Loucy (cell line): ENCODE results near the gene CDK11A.
"Not testable (repeated sequence)": the region's sequence is repeated elsewhere in the genome, so short reads cannot be mapped to it uniquely, and the experiment has no call there.

Source experiments
- H2AFZ ChIP-seq: fragments of 200-600 bp; sonication (generic); 2 replicates; pipeline ENCODE4 v1.6.0; 2016; ENCODE audit warnings: antibody characterized with exemption, mild to moderate bottlenecking, low read length, moderate library complexity
- H3F3A ChIP-seq: fragments of 200-600 bp; 2 replicates; pipeline ENCODE4 v1.6.0; 2016; ENCODE audit warnings: antibody characterized with exemption, low read depth, mild to moderate bottlenecking
- H3K27me3 ChIP-seq: fragments of 200-600 bp; sonication (generic); 2 replicates; pipeline ENCODE4 v1.6.1; 2014; ENCODE audit warnings: low read length, mild to moderate bottlenecking; ENCODE audit not compliant: insufficient read depth, poor library complexity, severe bottlenecking
- H3K36me3 ChIP-seq: fragments of 200-600 bp; sonication (generic); 2 replicates; pipeline ENCODE4 v1.6.1; 2016; ENCODE audit warnings: low read length; ENCODE audit not compliant: insufficient read depth
- H3K4me1 ChIP-seq: fragments of 200-600 bp; sonication (generic); 2 replicates; pipeline ENCODE4 v1.5.1; 2014; ENCODE audit warnings: low read length, mild to moderate bottlenecking; ENCODE audit not compliant: insufficient read depth, poor library complexity, severe bottlenecking
- H3K4me2 ChIP-seq: fragments of 200-600 bp; sonication (generic); 2 replicates; pipeline ENCODE4 v1.6.0; 2014; ENCODE audit warnings: antibody characterized with exemption, low read length, low read depth, mild to moderate bottlenecking; ENCODE audit not compliant: poor library complexity, severe bottlenecking
- H3K4me3 ChIP-seq: fragments of 200-600 bp; sonication (generic); 2 replicates; pipeline ENCODE4 v1.5.1; 2014; ENCODE audit warnings: low read length, mild to moderate bottlenecking, mixed read lengths; ENCODE audit not compliant: poor library complexity, severe bottlenecking
- H3K79me2 ChIP-seq: fragments of 200-600 bp; sonication (generic); 2 replicates; pipeline ENCODE4 v1.6.1; 2014; ENCODE audit warnings: low read length; ENCODE audit not compliant: insufficient read depth
- H3K9ac ChIP-seq: fragments of 200-600 bp; sonication (generic); 2 replicates; pipeline ENCODE4 v1.6.0; 2014; ENCODE audit warnings: mild to moderate bottlenecking, low read depth, low read length, moderate library complexity; ENCODE audit not compliant: poor library complexity, severe bottlenecking
- H3K9me2 ChIP-seq: fragments of 200-600 bp; sonication (generic); replicated peaks from 2 replicates; pipeline ENCODE4 v1.6.1; 2016; ENCODE audit warnings: low read depth, low read length, mixed read lengths
- H3K9me3 ChIP-seq: fragments of 200-600 bp; sonication (generic); 2 replicates; pipeline ENCODE4 v1.6.1; 2014; ENCODE audit warnings: mild to moderate bottlenecking, antibody characterized with exemption, low read length, low read depth; ENCODE audit not compliant: insufficient read depth
- H4K20me1 ChIP-seq: fragments of 200-600 bp; sonication (generic); 2 replicates; pipeline ENCODE4 v1.6.0; 2014; ENCODE audit warnings: antibody characterized with exemption, low read length, mild to moderate bottlenecking; ENCODE audit not compliant: insufficient read depth, poor library complexity, severe bottlenecking
- EZH2phosphoT487 ChIP-seq: fragments of 200-600 bp; IDR thresholded peaks from 2 replicates; pipeline ENCODE4 v1.6.1; 2018; ENCODE audit warnings: antibody characterized with exemption, mild to moderate bottlenecking, moderate library complexity, borderline replicate concordance

Gene CDK11A

DNA sequence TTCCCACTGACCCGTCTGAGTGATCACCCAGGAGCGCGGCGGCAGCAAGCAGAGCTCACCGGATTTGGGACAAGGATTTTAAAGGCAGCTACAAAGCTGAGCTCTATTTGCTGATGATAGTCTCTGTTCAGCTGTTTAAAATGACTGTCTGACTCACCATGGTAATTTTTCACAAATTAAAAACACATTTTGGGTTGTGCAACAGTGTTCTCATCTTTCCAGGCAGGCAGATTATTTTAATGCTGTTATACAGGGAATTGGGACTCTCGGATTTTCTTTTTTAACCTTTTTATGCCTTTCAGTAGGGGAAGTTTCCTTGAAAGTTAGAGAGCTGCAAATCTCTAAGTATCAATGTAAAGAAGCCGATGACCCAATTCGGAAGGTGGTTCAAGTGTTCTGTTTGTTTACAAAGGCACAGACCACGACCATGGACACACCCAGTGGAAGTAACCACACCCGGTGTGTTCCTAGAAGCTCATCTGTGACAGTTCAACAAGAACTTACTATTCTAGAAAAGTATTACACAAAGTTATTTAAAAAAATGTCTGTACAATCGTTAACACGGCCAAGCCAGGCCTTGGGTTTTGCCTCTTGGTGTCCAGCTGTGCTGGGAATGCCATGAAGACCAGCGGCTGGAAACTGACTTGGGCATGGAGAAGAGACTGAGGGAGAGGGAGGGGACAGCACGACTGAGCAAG lies 4.3 kb upstream of the CDK11A start:
- H3K4me2 ChIP-seq, H3K9ac ChIP-seq: not testable (repeated sequence)

DNA sequence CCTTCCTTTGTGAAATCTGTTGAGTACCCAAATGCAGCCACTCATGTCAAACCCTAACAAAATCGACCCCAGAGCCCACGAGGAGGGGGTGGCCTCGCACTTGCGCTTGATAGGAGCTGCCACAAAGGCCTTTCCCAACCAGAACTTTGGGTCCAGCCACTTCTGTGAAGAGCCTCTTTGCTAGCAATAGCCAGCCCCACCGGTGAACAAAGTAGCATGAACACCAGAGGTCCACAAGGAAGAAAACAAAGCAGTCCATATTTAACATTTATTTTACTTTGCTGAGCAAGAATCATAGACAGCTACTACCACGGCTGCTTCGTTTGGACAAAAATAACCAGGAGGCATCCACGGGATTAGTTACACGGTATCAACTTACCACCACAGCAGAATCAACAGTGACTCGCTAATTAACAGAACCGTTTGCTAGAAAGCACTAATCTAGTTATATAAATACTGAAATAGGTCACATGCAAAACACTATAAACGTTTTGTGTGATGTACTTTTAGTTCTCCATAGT lies 3.0 kb upstream of the CDK11A start:
- H3K9me2 ChIP-seq, H3K4me1 ChIP-seq: not testable (repeated sequence)

More for the DNA sequence above, 4.3 kb upstream of the CDK11A start:
- not testable (repeated sequence) for H3K4me1 ChIP-seq, H3F3A ChIP-seq, H3K4me3 ChIP-seq, H3K9me2 ChIP-seq, H2AFZ ChIP-seq, H3K27me3 ChIP-seq, H4K20me1 ChIP-seq, H3K79me2 ChIP-seq, H3K9me3 ChIP-seq, H3K36me3 ChIP-seq

GRCh38 chr1:1726088-1726487 lies 1.9 kb upstream of the CDK11A start:
- H3K9me3 ChIP-seq, H3K4me1 ChIP-seq, H3F3A ChIP-seq, H3K9ac ChIP-seq, H3K79me2 ChIP-seq, H3K9me2 ChIP-seq, H2AFZ ChIP-seq, H3K4me2 ChIP-seq, H3K27me3 ChIP-seq, H3K36me3 ChIP-seq, H3K4me3 ChIP-seq, H4K20me1 ChIP-seq: not testable (repeated sequence)

More for the DNA sequence above, 3.0 kb upstream of the CDK11A start:
- not testable (repeated sequence) for H3K36me3 ChIP-seq, H3K9ac ChIP-seq, H3K4me2 ChIP-seq, H3K4me3 ChIP-seq, H4K20me1 ChIP-seq, H3K79me2 ChIP-seq, H3K9me3 ChIP-seq, H2AFZ ChIP-seq, H3K27me3 ChIP-seq, H3F3A ChIP-seq

DNA sequence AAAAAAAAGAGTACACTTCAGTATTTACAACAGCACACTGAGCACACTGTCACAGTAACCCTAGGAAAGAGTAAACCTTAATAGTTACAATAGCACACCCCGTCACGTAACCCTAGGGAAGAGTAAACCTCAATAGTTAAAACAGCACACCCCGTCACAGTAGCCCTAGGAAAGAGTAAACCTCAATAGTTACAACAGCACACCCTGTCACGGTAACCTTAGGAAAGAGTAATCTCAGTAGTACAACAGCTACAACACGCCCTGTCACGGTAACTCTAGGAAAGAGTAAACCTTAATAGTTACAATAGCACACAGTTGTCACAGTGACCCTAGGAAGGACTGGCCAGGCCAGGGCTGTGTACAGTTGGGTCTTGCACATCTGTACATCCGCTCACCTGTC lies 3.0 kb downstream of the CDK11A start:
- H3K79me2 ChIP-seq = peaks cover 14% of the 10 kb centered on the region; the same call in 1 of the 2 replicates
- no peak overlapping the region for H3K9ac ChIP-seq
- H3K4me3 ChIP-seq = no peak overlapping the region
- H4K20me1 ChIP-seq = no peaks in the 10 kb centered on the region
- no peak overlapping the region for H3K4me2 ChIP-seq
- no peak for TF ChIP-seq EZH2phosphoT487
- no peaks in the 10 kb centered on the region for H3K9me3 ChIP-seq
- no peaks in the 10 kb centered on the region for H3F3A ChIP-seq
- no peak overlapping the region for H2AFZ ChIP-seq
- H3K9me2 ChIP-seq = no peaks in the 10 kb centered on the region
- no peaks in the 10 kb centered on the region for H3K4me1 ChIP-seq
- peaks cover 10% of the 10 kb centered on the region; the same call in 1 of the 2 replicates for H3K36me3 ChIP-seq
- no peaks in the 10 kb centered on the region for H3K27me3 ChIP-seq

DNA sequence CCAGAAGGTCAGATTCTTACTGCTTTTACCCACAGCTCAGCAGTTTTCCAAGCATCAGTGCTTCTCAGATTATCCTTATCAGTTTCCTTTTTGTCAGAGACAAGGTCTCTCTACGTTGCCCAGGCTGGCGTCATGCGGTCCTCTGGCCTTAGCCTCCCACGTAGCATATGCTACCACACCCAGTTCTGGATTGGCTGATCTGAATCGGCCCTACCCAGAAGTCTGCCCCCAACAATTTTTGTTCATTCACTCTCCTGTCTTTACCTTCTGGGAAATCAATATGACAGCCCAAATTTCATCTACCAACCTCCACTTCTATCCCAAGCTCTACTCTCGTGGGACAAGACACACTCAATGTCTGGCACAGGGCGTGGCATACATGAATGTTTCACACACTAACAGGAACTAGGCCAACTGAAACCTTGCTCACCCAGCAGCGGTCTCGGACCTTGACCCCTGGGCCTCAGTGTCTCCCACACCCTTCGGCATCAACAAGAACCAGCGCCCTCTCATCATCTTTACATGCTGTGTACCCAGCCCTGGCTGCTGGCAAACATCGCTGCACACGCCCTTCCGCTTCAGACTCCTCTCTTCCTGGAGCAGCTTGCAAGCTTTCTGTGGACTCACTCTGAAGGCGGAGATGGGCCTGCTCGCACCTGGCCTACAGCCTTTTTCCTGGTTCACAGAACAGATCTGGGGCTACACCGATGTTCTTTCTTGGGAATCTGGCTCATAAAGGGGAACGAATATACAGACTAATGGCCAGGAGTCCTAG lies 8.9 kb downstream of the CDK11A start:
- H4K20me1 ChIP-seq, H3K4me1 ChIP-seq, H3K9me2 ChIP-seq, H3K27me3 ChIP-seq, H3K9ac ChIP-seq, H3K79me2 ChIP-seq, H2AFZ ChIP-seq, H3K9me3 ChIP-seq, H3K4me3 ChIP-seq, H3K4me2 ChIP-seq, H3F3A ChIP-seq: not testable (repeated sequence)
- peaks cover 19% of the 10 kb centered on the region; the same call in 1 of the 2 replicates for H3K36me3 ChIP-seq

- H3F3A ChIP-seq, H3K4me2 ChIP-seq, H3K4me3 ChIP-seq, H3K79me2 ChIP-seq, H3K9me2 ChIP-seq, H3K36me3 ChIP-seq, H3K27me3 ChIP-seq, H3K9me3 ChIP-seq, H3K4me1 ChIP-seq, H2AFZ ChIP-seq, H3K9ac ChIP-seq, H4K20me1 ChIP-seq: not testable (repeated sequence)
Observed at GRCh38 chr1:1707897-1708296, 16.3 kb downstream of the CDK11A start.

DNA sequence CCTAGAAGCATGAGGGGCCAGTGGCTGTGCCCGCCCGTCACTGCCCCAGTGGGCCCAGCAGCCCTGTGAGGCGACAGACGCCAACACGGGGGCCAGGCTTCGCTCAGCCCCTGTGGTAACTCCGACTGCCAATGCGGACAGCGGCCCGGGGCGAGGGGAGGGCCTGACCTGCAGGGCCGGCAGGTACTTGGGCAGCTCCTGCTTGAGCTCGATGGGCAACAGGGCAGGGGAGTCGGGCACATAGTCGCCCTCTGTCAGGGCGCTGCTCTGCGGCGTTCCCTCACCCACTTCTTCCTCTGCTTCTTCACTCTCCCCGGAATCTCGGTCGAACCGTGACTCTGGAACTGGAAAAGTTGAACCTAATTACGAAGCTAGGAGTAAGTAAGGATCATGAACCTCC lies 16.9 kb downstream of the CDK11A start:
- not testable (repeated sequence) for H2AFZ ChIP-seq, H3K4me1 ChIP-seq, H3K4me3 ChIP-seq, H4K20me1 ChIP-seq, H3F3A ChIP-seq, H3K4me2 ChIP-seq, H3K9ac ChIP-seq, H3K79me2 ChIP-seq, H3K9me3 ChIP-seq, H3K27me3 ChIP-seq, H3K36me3 ChIP-seq, H3K9me2 ChIP-seq
